ENCODE data around the gene KDM4B.
A peak's percentile ranks its signal among the peaks of the same experiment; 100 is the strongest.
"Not testable (repeated sequence)": the region's sequence is repeated elsewhere in the genome, so short reads cannot be mapped to it uniquely, and the experiment has no call there.

The KDM4B gene

DNA sequence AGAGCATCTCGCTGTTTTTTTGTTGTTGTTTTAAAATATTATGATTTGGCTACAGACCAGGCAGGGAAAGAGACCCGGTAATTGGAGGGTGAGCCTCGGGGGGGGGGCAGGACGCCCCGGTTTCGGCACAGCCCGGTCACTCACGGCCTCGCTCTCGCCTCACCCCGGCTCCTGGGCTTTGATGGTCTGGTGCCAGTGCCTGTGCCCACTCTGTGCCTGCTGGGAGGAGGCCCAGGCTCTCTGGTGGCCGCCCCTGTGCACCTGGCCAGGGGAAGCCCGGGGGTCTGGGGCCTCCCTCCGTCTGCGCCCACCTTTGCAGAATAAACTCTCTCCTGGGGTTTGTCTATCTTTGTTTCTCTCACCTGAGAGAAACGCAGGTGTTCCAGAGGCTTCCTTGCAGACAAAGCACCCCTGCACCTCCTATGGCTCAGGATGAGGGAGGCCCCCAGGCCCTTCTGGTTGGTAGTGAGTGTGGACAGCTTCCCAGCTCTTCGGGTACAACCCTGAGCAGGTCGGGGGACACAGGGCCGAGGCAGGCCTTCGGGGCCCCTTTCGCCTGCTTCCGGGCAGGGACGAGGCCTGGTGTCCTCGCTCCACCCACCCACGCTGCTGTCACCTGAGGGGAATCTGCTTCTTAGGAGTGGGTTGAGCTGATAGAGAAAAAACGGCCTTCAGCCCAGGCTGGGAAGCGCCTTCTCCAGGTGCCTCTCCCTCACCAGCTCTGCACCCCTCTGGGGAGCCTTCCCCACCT is 183.3 kb downstream of the KDM4B start:
- DNase-seq (ENCODE audit: low spot score), result no peak

DNA sequence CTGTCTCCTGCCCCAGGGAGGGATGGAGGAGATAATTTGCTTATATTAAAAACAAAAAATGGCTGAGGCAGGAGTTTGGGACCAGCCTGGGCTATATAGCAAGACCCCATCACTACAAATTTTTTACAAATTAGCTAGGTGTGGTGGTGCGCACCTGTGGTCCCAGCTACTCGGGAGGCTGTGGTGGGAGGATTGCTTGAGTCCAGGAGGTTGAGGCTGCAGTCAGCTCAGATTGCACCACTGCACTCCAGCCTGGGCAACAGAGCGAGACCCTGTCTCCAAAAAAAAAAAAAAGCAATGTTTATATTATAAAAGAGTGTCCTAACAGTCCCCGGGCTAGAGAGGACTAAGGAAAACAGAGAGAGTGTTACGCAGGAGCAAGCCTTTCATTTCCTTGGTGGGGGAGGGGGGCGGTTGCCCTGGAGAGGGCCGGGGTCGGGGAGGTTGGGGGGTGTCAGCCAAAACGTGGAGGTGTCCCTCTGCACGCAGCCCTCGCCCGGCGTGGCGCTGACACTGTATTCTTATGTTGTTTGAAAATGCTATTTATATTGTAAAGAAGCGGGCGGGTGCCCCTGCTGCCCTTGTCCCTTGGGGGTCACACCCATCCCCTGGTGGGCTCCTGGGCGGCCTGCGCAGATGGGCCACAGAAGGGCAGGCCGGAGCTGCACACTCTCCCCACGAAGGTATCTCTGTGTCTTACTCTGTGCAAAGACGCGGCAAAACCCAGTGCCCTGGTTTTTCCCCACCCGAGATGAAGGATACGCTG is 184.0 kb downstream of the KDM4B start:
- no peak for DNase-seq (ENCODE audit: low spot score)

DNA sequence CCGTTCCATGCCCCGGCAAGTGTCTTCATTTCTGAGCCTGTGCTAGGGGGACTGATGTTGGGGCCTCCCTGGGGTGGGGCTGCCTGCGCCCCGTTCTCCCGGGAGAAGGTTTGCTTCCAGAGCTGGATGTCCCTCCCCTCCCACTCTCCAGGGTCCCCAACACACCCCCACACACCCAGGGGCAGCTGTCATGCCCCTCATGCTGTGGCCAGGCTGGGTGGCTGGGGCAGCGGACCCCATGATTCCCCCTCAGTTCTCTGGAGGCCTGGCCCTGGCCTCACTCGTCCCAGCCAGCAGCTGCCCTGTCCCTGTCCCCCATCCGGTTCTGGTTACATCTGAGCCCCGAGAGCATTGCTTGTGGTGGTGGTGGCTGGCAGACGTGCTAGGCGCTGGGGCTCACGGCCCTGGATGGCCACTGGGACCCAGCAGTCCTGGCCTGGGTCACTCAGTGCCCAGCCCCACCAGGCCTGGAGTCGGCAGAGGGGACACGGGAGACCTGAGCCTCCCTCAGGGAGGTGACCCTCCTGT is 184.8 kb downstream of the KDM4B start:
- DNase-seq (ENCODE audit: low spot score), result no peak

DNA sequence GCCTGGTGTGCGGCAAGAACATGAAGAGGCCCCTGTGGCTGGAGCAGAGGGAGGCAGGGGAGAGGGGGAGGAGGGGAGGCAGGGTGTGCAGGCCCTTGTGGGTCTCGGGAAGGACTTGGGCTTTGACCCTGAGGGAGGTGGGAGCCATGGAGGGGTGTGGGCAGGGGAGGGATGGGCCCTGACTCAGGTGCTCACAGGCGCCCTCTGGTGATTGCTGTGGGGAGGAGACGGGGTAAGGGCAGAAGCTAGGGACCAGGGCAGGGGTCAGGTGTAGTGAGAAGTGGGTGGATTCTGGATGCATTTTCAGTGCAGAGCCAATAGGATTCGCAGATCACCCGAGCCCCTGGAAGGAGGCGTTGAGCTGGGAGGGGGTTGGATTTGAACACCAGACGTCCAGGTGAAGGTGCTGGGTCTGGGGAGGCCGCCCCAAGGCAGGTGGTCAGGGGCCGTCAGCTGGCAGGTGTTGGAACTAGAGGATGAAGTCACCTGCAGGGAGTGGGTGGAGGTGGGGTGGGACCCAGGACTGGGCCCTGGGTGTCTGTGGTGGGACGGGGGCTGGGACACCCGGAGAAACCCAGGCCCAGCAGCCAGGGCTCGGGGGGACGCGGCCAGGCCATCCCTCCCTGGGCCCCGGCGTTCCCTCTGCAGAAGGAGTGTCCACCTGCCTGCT is 185.4 kb downstream of the KDM4B start:
- peak; percentile 79 for DNase-seq (ENCODE audit: low spot score)

DNA sequence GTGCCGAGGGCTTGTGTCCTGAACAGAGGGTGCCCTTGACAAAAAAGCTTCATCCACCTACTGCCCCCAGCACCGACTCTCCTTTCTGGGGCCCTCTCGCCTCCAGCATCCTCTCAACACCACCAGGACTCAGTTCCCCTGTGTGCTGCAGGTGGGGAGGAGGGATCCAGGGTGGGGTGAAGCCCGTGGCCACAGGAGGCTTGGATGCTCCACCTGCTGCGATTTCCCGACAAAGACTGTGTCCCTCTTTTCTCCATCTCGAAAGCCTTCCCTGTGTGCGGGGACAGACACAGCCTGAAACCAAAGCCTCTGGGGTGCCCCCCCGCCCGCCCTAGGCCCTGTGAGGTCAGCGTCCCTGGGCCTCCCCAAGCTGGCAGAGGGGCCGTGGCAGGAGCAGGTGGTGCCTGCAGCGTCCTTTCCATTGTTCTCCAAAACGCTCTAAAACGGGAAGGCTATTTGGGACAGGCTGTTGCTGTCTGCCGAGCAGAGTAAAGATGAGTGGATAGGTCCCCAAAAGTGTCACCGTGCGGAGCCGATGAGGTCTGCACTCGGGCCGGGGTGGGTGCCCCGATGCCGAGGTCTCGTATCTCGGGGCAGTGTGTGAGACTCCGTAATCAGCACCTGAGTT is 186.0 kb downstream of the KDM4B start:
- DNase-seq (ENCODE audit: low spot score), result no peak

DNA sequence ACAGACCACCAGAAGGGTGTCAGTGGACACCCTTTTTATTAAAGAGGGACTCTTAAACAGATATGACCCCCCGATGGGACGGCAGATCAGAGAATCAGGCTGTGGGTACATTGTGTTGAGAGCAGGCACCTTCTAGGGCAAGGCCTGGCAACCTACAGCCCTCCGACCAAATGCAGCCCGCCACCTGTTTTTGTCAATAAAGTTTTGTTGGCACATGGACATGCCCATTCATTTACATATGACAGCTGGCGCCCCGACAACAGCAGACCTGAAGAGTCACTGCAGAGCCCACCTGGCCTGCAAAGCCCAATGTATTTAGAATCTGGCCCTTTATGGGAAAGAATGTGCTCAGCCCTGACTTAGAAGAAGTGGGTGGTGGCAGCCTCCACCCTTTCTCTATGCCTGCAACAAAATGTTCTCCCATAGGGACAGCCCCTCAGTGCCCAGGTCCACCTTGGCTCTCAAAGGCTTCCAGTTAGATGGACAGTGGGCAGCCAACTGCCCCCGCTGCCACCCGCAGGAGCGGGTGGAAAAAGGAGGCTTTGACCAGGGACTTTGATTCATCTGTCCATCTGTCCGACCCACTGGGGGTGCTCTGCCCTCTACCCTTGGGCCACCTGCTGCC is 186.8 kb downstream of the KDM4B start:
- no peak for DNase-seq (ENCODE audit: low spot score)

DNA sequence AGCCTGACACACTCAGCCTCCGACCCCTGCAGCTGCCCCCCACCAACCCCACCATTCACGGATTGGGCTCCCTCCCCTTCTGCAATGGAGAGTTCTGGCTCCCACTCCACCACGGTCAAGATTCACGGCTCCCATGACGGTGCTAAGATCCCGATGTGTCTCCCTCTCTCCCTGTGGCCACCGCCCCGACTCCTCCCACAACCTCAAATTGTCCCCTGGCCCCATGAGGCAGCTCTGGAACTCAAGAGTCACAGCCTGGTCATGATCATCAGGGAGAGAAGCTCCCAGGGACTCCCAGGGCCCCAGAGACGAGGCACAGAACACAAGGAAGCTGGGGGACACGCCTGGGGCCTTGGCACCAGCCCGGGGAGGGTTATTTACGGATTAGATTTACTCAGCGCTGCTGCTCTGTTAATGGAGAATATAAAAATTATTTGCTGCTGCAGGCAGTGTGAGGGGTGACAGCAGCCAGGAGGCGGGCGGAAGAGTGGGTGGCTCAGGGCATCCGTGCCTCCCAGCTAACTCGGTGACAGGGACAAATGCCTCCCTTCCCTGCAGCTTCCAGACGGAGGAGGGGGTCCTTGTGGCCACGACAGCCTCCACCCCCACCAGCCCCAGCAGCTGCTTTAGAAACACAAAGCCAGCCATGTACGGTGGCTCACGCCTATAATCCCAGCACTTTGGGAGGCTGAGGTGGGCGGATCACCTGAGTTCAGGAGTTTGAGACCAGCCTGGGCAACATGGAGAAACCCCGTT is 187.5 kb downstream of the KDM4B start:
- no peak for DNase-seq (ENCODE audit: low spot score)

DNA sequence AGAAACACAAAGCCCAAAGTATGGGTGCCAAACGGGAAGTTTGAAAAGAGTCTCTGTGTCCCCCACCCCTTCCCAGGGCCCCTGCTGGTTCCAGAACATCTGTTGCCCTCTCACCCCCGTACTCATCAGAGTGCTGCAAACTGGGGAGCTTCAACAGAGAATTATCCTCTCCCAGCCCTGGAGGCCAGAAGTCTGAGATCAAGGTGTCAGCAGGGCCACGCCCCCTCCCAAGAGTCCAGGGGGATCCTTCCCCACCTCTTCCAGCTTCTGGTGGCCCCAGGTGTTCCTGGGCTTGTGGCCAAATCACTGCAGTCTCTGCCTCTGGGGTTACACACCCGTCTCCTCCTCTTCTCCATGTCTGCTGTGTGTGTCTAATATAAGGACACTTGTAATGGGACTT is 188.3 kb downstream of the KDM4B start:
- DNase-seq (ENCODE audit: low spot score), result no peak

DNA sequence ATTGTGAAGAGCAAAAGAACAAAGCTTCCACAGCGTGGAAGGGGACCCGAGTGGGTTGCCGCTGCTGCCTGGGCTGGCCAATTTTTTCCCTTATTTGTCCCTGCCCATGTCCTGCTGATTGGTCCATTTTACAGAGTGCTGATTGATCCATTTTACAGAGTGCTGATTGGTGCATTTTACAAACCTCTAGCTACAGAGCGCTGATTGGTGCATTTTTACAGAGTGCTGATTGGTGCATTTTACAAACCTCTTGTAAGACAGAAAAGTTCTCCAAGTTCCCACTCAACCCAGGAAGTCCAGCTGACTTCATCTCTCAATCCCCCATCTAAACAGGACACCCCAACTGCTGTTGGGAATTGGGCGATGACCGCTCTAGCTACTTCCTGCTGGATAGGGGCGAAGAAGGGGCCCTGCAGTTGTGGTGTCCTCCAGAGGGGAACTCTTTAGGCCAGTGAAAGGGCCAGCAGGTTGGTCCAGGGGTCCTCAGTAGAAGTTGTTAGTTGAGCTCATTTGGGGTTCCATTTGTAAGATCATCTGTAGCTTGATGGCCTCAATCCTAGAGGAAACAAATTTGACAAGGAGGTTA is 189.7 kb downstream of the KDM4B start:
- not testable (repeated sequence) for DNase-seq (ENCODE audit: low spot score)

DNA sequence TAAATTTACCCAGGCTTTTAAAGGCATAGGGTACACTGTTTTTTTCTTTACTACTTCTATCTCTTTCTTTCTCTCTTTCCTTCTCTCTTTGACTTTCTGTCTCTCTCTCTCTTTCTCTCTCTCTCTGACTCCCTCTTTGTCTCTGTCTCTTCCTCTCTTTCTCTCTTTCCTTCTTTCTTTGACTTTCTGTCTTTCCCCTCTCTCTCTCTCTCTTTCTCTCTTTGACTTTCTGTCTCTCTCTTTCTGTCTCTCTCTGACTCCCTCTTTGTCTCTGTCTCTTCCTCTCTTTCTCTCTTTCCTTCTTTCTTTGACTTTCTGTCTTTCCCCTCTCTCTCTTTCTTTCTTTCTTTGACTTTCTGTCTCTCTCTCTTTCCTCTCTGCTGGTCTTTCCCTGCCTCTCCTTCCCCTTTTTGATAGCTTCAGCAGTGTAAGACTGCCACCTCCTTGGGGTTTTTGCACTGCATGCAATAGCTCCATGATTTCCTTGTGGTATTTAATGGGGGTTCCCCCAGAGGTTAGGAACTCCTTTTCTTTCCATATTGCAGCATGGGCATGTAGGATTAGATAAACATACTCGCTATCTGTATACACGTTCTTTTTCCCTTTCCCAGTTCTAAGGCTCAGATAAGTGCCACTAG is 191.4 kb downstream of the KDM4B start:
- not testable (repeated sequence) for DNase-seq (ENCODE audit: low spot score)

DNA sequence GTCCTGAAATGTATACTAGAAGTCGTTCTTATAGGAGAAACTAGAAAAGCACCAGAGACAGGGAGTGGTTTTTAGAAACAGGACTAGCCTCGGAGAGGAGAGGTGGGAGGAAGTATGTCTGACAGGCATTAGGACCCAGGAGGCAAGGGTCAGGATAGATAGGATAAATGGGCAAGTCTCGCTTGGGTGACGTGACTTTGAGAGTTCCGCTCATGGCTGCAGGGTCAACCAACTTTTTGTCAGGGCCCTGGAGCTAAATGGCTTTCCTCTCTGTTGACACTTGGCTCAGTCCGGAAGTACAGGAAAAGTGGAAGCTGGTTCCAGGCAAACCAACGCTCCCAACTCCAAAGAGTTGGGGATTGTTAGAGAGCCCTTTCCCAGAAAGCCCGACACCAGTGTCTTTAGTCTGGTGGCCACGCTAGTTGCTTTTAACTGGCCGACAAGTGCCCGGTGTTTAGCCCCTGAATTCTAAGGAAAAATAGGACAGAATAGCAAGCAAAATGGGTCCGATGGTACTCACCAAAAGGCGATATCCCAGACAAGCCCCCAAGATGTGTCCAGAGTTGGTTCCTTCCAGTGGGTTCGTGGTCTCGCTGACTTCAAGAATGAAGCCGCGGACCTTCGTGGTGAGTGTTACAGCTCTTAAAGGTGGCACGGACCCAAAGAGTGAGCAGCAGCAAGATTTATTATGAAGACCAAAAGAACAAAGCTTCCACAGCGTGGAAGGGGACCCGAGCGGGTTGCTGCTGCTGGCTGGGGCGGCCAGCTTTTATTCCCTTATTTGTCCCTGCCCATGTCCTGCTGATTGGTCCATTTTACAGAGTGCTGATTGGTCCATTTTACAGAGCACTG is 196.2 kb downstream of the KDM4B start:
- DNase-seq (ENCODE audit: low spot score), result not testable (repeated sequence)

DNA sequence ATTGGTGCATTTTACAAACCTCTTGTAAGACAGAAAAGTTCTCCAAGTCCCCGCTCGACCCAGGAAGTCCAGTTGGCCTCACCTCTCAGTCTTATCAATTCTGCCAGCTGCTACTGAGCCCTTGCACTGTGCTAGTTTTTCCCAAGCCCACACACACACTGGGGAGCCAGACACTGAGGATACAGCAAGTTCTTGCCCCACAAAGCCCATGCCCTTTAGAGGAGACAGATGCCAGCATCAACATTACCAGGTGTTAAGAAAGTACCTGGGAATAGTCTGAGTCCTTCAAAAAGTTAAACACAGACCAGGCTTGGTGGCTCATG is 196.7 kb downstream of the KDM4B start:
- no peak for DNase-seq (ENCODE audit: low spot score)

DNA sequence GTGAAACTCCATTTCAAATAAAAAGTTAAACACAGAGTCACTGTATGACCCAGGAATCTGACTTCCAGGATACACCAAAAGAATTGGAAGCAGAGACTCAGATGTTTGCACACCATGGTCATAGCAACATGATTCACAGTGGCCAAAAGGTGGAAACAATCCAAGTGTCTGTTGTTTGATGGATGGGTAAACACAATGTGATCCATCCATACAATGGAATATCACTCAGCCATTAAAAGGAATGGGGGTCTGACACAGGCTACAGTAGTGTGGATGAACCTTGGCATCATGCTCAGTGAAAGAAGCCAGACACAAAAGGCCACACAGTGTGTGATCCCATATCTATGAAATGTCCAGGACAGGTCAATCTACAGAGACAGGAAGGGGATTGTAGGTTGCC is 197.3 kb downstream of the KDM4B start:
- DNase-seq (ENCODE audit: low spot score), result no peak

DNA sequence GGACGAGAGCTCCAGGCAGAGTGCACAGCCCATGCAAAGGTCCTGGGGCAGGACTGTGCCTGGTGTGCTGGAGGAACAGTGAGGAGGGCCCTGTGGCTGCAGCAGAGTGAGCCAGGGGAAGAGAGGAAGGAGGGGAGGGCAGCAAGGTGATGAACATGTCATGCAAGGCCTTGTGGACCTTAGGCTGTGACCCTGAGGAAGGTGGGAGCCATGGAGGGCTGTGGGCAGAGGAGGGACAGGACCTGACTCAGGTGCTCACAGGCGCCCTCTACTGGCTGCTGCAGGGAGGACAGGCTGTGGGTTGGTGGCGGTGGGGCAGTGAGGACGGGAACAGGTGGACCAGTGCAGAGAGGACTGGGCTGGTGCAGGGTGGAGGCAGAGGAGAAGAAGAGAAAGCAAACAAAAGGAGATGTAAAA is 201.4 kb downstream of the KDM4B start:
- no peak for DNase-seq (ENCODE audit: low spot score)

DNA sequence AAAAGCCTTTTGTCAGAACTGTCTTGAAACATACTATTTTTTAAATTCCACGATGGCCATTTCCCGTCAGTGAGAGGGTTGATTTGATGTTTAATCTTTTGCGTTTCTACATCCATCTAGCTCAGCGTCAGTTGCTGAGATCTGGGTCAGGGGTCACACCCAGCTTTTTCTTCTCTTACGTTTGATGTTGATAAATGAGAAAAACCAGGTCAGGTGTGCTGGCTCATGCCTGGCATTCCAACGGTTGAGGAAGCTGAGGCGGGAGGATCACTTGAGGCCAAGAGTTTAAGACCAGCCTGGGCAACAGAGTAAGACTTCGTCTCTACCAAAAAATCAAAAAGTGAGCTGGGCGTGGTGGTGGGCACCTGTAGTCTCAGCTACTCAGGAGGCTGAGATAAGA is 202.8 kb downstream of the KDM4B start:
- no peak for DNase-seq (ENCODE audit: low spot score)

DNA sequence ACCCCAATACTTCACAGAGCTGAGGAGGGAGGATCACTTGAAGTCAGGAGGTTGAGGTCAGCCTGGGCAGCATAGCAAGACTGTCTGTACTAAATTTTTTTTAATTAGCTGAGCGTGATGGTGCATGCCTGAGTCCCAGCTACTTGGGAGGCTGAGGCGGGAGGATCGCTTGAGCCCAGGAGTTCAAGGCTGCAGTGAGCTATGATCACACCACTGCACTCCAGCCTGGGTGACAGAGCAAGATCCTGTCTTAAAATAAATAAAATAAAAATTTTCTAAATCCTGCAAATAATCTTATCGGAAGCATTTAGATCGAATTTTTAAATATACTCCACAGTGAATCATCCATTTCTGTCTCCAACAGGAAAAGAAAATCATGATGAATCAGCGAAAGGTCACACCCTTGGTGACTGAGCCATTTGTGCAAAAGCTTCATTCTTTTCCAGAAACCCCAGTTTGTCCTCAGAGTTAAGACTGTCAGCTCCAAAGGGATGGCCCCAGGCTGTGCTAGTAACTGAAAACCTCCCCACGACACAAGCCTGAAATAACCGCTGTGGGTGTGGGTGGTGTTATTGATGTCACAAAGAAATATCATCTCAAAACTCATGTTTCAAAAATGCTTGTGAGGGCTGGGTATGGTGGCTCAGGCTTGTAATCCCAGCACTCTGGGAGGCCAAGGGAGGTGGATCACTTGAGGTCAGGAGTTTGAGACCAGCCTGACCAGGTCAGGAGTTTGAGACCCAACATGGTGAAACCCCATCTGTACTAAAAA is 204.1 kb downstream of the KDM4B start:
- DNase-seq (ENCODE audit: low spot score), result no peak

DNA sequence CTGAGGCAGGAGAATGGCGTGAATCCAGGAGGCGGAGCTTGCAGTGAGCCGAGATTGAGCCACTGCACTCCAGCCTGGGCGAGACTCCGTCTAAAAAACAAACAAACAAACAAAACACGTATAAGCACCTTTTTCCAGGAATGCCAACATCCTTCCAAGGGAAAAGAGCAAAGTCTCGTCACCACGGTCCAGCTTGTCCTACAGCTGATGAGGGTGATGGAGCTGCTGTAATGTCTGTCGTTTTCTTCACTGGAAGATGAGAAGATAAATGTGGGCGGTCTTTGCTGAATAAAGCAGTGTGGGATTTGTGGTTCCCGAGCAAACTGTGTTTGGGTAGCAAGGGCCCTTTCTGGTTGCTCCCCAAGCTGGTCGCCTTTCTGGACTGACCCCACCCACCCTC is 205.1 kb downstream of the KDM4B start:
- no peak for DNase-seq (ENCODE audit: low spot score)

DNA sequence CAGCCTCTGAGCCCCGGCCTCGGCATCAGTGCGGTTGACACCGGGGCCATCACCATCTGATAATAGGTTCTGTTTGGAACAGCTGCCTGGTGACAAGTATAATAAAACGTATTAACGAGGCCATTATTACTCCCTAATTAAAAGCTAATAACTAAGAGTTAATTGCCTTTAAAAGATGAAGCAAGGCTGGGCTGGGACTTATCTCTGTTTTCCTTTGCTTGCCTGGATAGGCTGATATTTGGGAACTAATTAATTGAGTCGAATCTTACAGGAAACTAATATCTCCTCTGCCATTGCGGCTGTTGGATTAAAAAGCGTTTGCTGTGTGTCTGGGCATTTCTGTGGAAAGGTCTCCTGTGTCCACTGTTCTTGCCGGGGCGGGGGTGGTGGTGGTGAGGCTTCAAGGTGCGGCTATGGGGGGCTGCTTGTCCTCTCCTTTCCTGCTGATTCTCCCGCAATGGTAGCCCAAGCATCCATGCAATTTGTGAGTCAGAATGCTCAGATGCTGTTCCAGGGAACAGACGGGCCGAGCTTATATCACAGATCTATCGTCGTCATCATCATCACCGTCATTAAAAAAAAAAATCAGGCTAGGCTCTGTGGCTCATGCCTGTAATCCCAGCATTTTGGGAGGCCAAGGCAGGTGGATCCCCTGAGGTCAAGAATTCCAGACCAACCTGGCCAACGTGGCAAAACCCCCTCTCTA is 209.0 kb downstream of the KDM4B start:
- DNase-seq (ENCODE audit: low spot score), result no peak

Data from HuH-7 (cell line).